K562 (cell line): ENCODE data around the gene SLC25A29. TPM values are rescaled to one million over a fixed set of nuclear protein-coding genes. Genes with fewer than 3 reads are reported as not detected.

Source experiments
- ATAC-seq: fragments of 200-7000 bp; cut with Tn5 transposase; 3 replicates; pipeline ENCODE4 v1.9.1; 2020; ENCODE audit warnings: moderate library complexity
- BruUV-seq: library from RNA; stranded (reverse); fragments of 400-500 nt; replicated peaks from 2 replicates; lab custom pipeline; 2021; lab: Mats Ljungman, UMichigan
- CTCF ChIA-PET: fragments of 300-600 bp; formaldehyde crosslinking; extraction: SDS; loops from one replicate; lab custom pipeline; 2021; ENCODE audit warnings: low intra/inter-chr PET ratio; lab: Yijun Ruan, JAX
- POLR2A ChIA-PET: fragments of 300-600, 350-650 bp; sonication (Branson Sonifier 250); formaldehyde crosslinking; extraction: SDS; loops from one replicate; lab custom pipeline; 2021; ENCODE audit warnings: antibody characterized with exemption, inconsistent platforms; lab: Yijun Ruan, JAX
- DNase-seq, 4 experiments: peaks; one replicate each; pipeline versions ENCODE4 v3.0.0 to v3.0.0-alpha.2; 2011 to 2018; ENCODE audit warnings: low spot score in 3 of 4, mixed read lengths in 3 of 4; ENCODE audit errors: extremely low read depth in 1 of 4
- FAIRE-seq: peaks from 2 replicates; lab custom pipeline; 2011; peaks lifted over from hg19 to GRCh38; lab: Jason Lieb, UNC
- H2AFZ ChIP-seq: 2 replicates; pipeline ENCODE4 v1.6.0; 2011; ENCODE audit warnings: low read depth, low read length, control low read depth, inconsistent platforms
- H3K27ac ChIP-seq: fragments of 200-600 bp; 3 replicates; pipeline ENCODE4 v1.8.0; 2011; ENCODE audit warnings: low read depth, mild to moderate bottlenecking, control low read depth, inconsistent platforms, low read length, moderate library complexity, mixed read lengths; ENCODE audit errors: extremely low read depth
- H3K27me3 ChIP-seq, 2 experiments: fragments of 300-600 bp in 1 of 2; 2 replicates in 1 of 2; 3 replicates in 1 of 2; pipeline versions ENCODE4 v1.6.0 to v1.8.0; 2011; ENCODE audit warnings: inconsistent platforms in 2 of 2, low read length in 2 of 2, mild to moderate bottlenecking in 1 of 2, mixed read lengths in 1 of 2, moderate library complexity in 1 of 2; ENCODE audit not compliant: control insufficient read depth in 2 of 2, insufficient read depth in 2 of 2
- H3K36me3 ChIP-seq: fragments of 300-600 bp; 3 replicates; pipeline ENCODE4 v1.8.0; 2011; ENCODE audit warnings: mild to moderate bottlenecking, low read length, inconsistent platforms; ENCODE audit not compliant: control insufficient read depth, insufficient read depth
- H3K4me1 ChIP-seq, 2 experiments: fragments of 200-600 bp in 1 of 2; replicated peaks in 1 of 2; 2 replicates in 1 of 2; 3 replicates in 1 of 2; pipeline versions ENCODE4 v1.5.1 to v1.8.0; 2011; ENCODE audit warnings: inconsistent platforms in 2 of 2, low read length in 2 of 2, mild to moderate bottlenecking in 1 of 2, mixed read lengths in 1 of 2, moderate library complexity in 1 of 2; ENCODE audit not compliant: control insufficient read depth in 2 of 2, insufficient read depth in 2 of 2
- H3K4me2 ChIP-seq: 2 replicates; pipeline ENCODE4 v1.6.1; 2011; ENCODE audit warnings: low read length, control low read depth, inconsistent platforms, mixed read lengths; ENCODE audit not compliant: insufficient read depth
- H3K4me3 ChIP-seq: fragments of 200-600 bp; sonication (generic), shearing (Covaris generic); 2 replicates; pipeline ENCODE4 v1.5.1; 2016; ENCODE audit warnings: control low read depth, inconsistent platforms
- H3K79me2 ChIP-seq: fragments of 200-600 bp; 3 replicates; pipeline ENCODE4 v1.8.0; 2011; ENCODE audit warnings: low read length, inconsistent platforms; ENCODE audit not compliant: control insufficient read depth, insufficient read depth
- H3K9ac ChIP-seq, 2 experiments: 2 replicates each; pipeline versions ENCODE4 v1.6.0 to v1.6.1; 2011; ENCODE audit warnings: low read depth in 2 of 2, low read length in 2 of 2, control low read depth in 1 of 2, inconsistent platforms in 1 of 2, mild to moderate bottlenecking in 1 of 2, mixed read lengths in 1 of 2; ENCODE audit not compliant: insufficient read depth in 1 of 2
- H3K9me1 ChIP-seq: one replicate; pipeline ENCODE4 v1.6.0; 2011; ENCODE audit warnings: inconsistent platforms, mild to moderate bottlenecking, low read length, moderate library complexity; ENCODE audit not compliant: control insufficient read depth, insufficient read depth
- H3K9me3 ChIP-seq: replicated peaks from 2 replicates; pipeline ENCODE4 v1.5.1; 2011; ENCODE audit warnings: low read depth, low read length, inconsistent platforms; ENCODE audit not compliant: control insufficient read depth, insufficient read depth
- H4K20me1 ChIP-seq: replicated peaks from 2 replicates; pipeline ENCODE4 v1.6.1; 2011; ENCODE audit warnings: low read length, inconsistent platforms, mixed read lengths; ENCODE audit not compliant: control insufficient read depth, insufficient read depth
- ARID4B ChIP-seq: sonication (generic); formaldehyde crosslinking; IDR thresholded peaks from 2 replicates; pipeline ENCODE4 v1.8.0; 2022; ENCODE audit warnings: mild to moderate bottlenecking, missing genetic modification reagents
- BCOR ChIP-seq: fragments of 450-650 bp; IDR thresholded peaks from 2 replicates; pipeline ENCODE4 v1.6.1; 2016
- CEBPZ ChIP-seq: fragments of 150-350 bp; IDR thresholded peaks from 2 replicates; pipeline ENCODE4 v1.6.1; 2014; ENCODE audit warnings: low read depth, mild to moderate bottlenecking, low read length, borderline replicate concordance
- E2F8 ChIP-seq: fragments of 450-650 bp; IDR thresholded peaks from 2 replicates; pipeline ENCODE4 v1.7.1; 2018; ENCODE audit warnings: mild to moderate bottlenecking, low read depth; ENCODE audit not compliant: partially characterized antibody
- MYC ChIP-seq, 2 experiments: fragments of 250-450 bp in 1 of 2; sonication (Bioruptor Pico) in 1 of 2; IDR thresholded peaks; 2 replicates each; pipeline versions ENCODE4 v1.5.1 to v1.6.1; 2012 to 2021; ENCODE audit warnings: low read depth in 2 of 2, borderline replicate concordance in 1 of 2, improper control_type of control experiment in 1 of 2, low read length in 1 of 2, mild to moderate bottlenecking in 1 of 2, moderate library complexity in 1 of 2
- ZNF584 ChIP-seq: fragments of 200-800 bp; sonication (Bioruptor generic); IDR thresholded peaks from 2 replicates; pipeline ENCODE4 v1.6.1; 2016; ENCODE audit warnings: low read depth, mild to moderate bottlenecking, missing genetic modification characterization, missing compliant biosample characterization
- ZNF589 ChIP-seq: fragments of 200-800 bp; sonication (Bioruptor generic); IDR thresholded peaks from 2 replicates; pipeline ENCODE4 v1.6.1; 2016; ENCODE audit warnings: low read depth, missing genetic modification characterization, missing compliant biosample characterization
- WGBS: fragments of 100-300 bp; shearing (Covaris generic); methylation state at CpG from one replicate; pipeline ENCODE4 v1.1.6; 2016; ENCODE audit warnings: low coverage, mixed read lengths; ENCODE audit not compliant: insufficient coverage; ENCODE audit errors: missing lambda C conversion rate; 5-methylcytosine and 5-hydroxymethylcytosine counted together
- in situ Hi-C: fragments of 300-500 bp; cut with MboI; formaldehyde crosslinking; loops from 4 replicates; pipeline ENCODE4 v1.15.0; 2018; ENCODE audit warnings: inconsistent platforms, mixed read lengths
- intact Hi-C: fragments of 100-400 bp; cut with micrococcal nuclease; formaldehyde crosslinking; loops from 2 replicates; pipeline ENCODE4 v1.14.2; 2022
- polyA plus RNA-seq, 8 experiments: library from polyadenylated mRNA; depleted of rRNA in 4 of 8; stranded (reverse) in 5 of 8; unstranded in 3 of 8; fragments of >200 nt; fragmentation: Nextera tagmentation in 2 of 8; fragmentation: Illumina TruSeq in 1 of 8; extraction: Ambion mirVana in 2 of 8; extraction: Trizol in 1 of 8; gene quantifications; 2 replicates each; pipeline versions ENCODE4 v1.2.1 to v1.2.3, GENCODE V29; 2011 to 2014; ENCODE audit warnings: inconsistent platforms in 1 of 8, missing spikeins in 1 of 8
- total RNA-seq, 7 experiments: library from RNA; depleted of rRNA in 6 of 7; stranded (reverse); fragments of >200 nt in 6 of 7; fragmentation: Illumina TruSeq in 2 of 7; extraction: Trizol in 2 of 7; gene quantifications; 2 replicates each; pipeline versions ENCODE4 v1.2.1 to v1.2.3, GENCODE V29; 2011 to 2021; ENCODE audit warnings: low replicate concordance in 1 of 7

Gene SLC25A29
- total and polyA plus RNA-seq, 9 of the 15 experiments (the other 6 are each of a cell fraction or from before 2014, with no cell fraction given) = 0.07 to 17.5 (median 4.8) TPM

- TF ChIP-seq MYC (IDR thresholded peaks at IDR 0.05; ENCODE audit: low read depth, low read length) = no peak
- TF ChIP-seq MYC (CRISPR knock-in tag; IDR thresholded peaks at IDR 0.05; ENCODE audit: borderline replicate concordance, low read depth) = no peak
- TF ChIP-seq ARID4B (CRISPR knock-in tag) = no peak
- TF ChIP-seq BCOR = no peak
- TF ChIP-seq ZNF584 (CRISPR knock-in tag) = no peak
- TF ChIP-seq, all 486 proteins: peak for 0
These were observed 27.6 kb upstream of the SLC25A29 start (continued) for GRCh38 chr14:100333827-100334226.

GRCh38 chr14:100333311-100333710 lies 27.1 kb upstream of the SLC25A29 start:
- intact Hi-C loops = no loop called here
- Histone ChIP-seq H4K20me1 (peaks cover 9% of the 10 kb centered on the region; the same call in 1 of the 2 replicates), H3K9ac (no peak overlapping the region), H3K9me3 (no peaks in the 10 kb centered on the region), H3K27ac (no peak overlapping the region), H3K36me3 (peaks cover 41% of the 10 kb centered on the region; the same call in 2 of the 3 replicates), H3K4me3 (no peak overlapping the region), H3K4me2 (no peak overlapping the region), H3K79me2 (no peaks in the 10 kb centered on the region), H2AFZ (no peak overlapping the region), H3K9me1 (no peaks in the 10 kb centered on the region), H3K27me3 (no peaks in the 10 kb centered on the region), H3K4me1 (peaks cover 0 to 27% of the 10 kb centered on the region in 2 experiments; a peak in 2 of 5 replicates)
- DNase-seq (no peak), FAIRE-seq (no peak), ATAC-seq (peak; percentile 30)
- no TSS peak for BruUV-seq
- ChIA-PET CTCF (no interaction called here), POLR2A (interaction anchor here (1.2 to 5.7 kb wide), 3 partner anchors 8 to 20 kb away, joined by 4 to 29 read pairs (median 13); partner anchors contain the start of gene SLC25A47)
- WGBS = 78% methylated on average over 5 of the region's 8 CpGs
- in situ Hi-C loops = no loop called here
- peak; percentile 47 for TF ChIP-seq E2F8
- no peak for TF ChIP-seq ZNF589 (CRISPR knock-in tag)
- no peak for TF ChIP-seq CEBPZ
